Caco-2 (cell line): ENCODE results near the gene BANK1. TPM values are rescaled to one million over a fixed set of nuclear protein-coding genes. Genes with fewer than 3 reads are reported as not detected.

ENCODE experiments used
- BruUV-seq: library from RNA; stranded (reverse); fragments of 400-500 nt; replicated peaks from 2 replicates; lab custom pipeline; 2021; lab: Mats Ljungman, UMichigan
- CTCF ChIA-PET: fragments of 300-600 bp; sonication (Branson Sonifier 250); formaldehyde crosslinking; loops from one replicate; lab custom pipeline; 2022; ENCODE audit warnings: antibody characterized with exemption; lab: Charles Lee
- POLR2A ChIA-PET: fragments of 300-600 bp; sonication (Branson Sonifier 250); formaldehyde crosslinking; loops from one replicate; lab custom pipeline; 2022; ENCODE audit warnings: antibody characterized with exemption; lab: Charles Lee
- DNase-seq, 2 experiments: peaks; one replicate each; pipeline versions ENCODE4 v3.0.0 to v3.0.0-alpha.2; 2020 to 2022
- H3K27me3 ChIP-seq: replicated peaks from 2 replicates; pipeline ENCODE4 v1.6.0; 2011; ENCODE audit warnings: low read length; ENCODE audit not compliant: control insufficient read depth, insufficient read depth
- H3K36me3 ChIP-seq: 2 replicates; pipeline ENCODE4 v1.5.1; 2011; ENCODE audit warnings: low read length; ENCODE audit not compliant: control insufficient read depth, insufficient read depth
- H3K4me1 ChIP-seq: fragments of 250-450 bp; sonication (Bioruptor Pico); 2 replicates; pipeline ENCODE4 v1.5.1; 2020; ENCODE audit warnings: mild to moderate bottlenecking
- H3K4me3 ChIP-seq: 2 replicates; pipeline ENCODE4 v1.5.1; 2011; ENCODE audit warnings: low read depth, mild to moderate bottlenecking, control low read depth, low read length
- H3K9me3 ChIP-seq: fragments of 250-450 bp; sonication (Bioruptor Pico); 2 replicates; pipeline ENCODE4 v1.5.1; 2020; ENCODE audit warnings: mild to moderate bottlenecking, moderate library complexity
- H3K27ac Mint-ChIP-seq: one replicate; pipeline ENCODE4 v1.8.0; 2022; ENCODE audit warnings: mixed read lengths; ENCODE audit not compliant: unreplicated experiment
- H3K27me3 Mint-ChIP-seq: one replicate; pipeline ENCODE4 v1.8.0; 2022; ENCODE audit warnings: mixed read lengths; ENCODE audit not compliant: insufficient read depth, unreplicated experiment
- H3K36me3 Mint-ChIP-seq: one replicate; pipeline ENCODE4 v1.8.0; 2022; ENCODE audit warnings: mild to moderate bottlenecking, mixed read lengths; ENCODE audit not compliant: insufficient read depth, unreplicated experiment
- H3K4me1 Mint-ChIP-seq: one replicate; pipeline ENCODE4 v1.8.0; 2022; ENCODE audit warnings: low read depth, mixed read lengths; ENCODE audit not compliant: unreplicated experiment
- H3K4me3 Mint-ChIP-seq: one replicate; pipeline ENCODE4 v1.8.0; 2022; ENCODE audit warnings: mild to moderate bottlenecking, moderate library complexity, mixed read lengths; ENCODE audit not compliant: unreplicated experiment
- H3K9me3 Mint-ChIP-seq: one replicate; pipeline ENCODE4 v1.8.0; 2022; ENCODE audit warnings: mixed read lengths; ENCODE audit not compliant: unreplicated experiment
- intact Hi-C: fragments of 100-400 bp; cut with micrococcal nuclease; formaldehyde crosslinking; loops from one replicate; pipeline ENCODE4 v1.10.0; 2022; ENCODE audit not compliant: unreplicated experiment
- total RNA-seq: library from RNA; stranded (reverse); gene quantifications from 2 replicates; pipeline ENCODE4 v1.2.3, GENCODE V29; 2022
- TF ChIP-seq, protein P1 (sequence below), 2 experiments: fragments of 200-600 bp in 1 of 2; IDR thresholded peaks; 1 replicate in 1 of 2; 2 replicates in 1 of 2; pipeline versions ENCODE4 v1.5.1 to v1.8.0; 2011 to 2022; ENCODE audit warnings: antibody characterized with exemption in 1 of 2, control low read depth in 1 of 2, inconsistent platforms in 1 of 2, low read depth in 1 of 2, low read length in 1 of 2, mild to moderate bottlenecking in 1 of 2, moderate library complexity in 1 of 2; ENCODE audit not compliant: insufficient read depth in 1 of 2, severe bottlenecking in 1 of 2, unreplicated experiment in 1 of 2

Gene BANK1
- total RNA-seq, 1 experiment from 2014 or later: 5.7 TPM

DNA sequence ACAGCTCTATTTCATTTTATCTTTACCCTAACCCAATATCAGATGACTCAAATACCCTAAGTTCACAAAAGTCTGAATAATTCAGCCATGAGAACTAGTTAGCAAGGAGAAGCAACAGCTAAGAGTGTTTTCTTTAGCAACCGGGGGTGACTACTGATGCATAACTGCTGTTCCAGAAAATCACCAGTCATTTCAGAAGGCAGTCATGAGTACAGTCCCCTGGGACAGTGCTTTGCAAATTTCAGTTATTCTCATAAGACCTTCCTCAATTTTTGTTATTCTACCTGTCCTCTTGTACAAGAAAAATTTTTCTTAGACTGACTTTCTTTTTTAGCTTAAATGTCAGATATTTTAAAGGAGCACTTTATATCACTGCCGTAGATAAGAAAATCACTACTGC, 16.4 kb downstream of the BANK1 start:
- ChIA-PET CTCF (no interaction called here), POLR2A (no interaction called here)
- Mint-ChIP-seq H3K4me1 (no peaks in the 10 kb centered on the region), H3K27me3 (no peaks in the 10 kb centered on the region), H3K27ac (no peak overlapping the region), H3K4me3 (no peak overlapping the region), H3K9me3 (no peaks in the 10 kb centered on the region), H3K36me3 (no peaks in the 10 kb centered on the region)
- Histone ChIP-seq H3K4me3 (no peak overlapping the region), H3K9me3 (no peaks in the 10 kb centered on the region), H3K36me3 (no peaks in the 10 kb centered on the region), H3K27me3 (no peaks in the 10 kb centered on the region), H3K4me1 (no peaks in the 10 kb centered on the region)
- BruUV-seq: no TSS peak
- intact Hi-C loops: no loop called here
- TF ChIP-seq, protein P1, sequence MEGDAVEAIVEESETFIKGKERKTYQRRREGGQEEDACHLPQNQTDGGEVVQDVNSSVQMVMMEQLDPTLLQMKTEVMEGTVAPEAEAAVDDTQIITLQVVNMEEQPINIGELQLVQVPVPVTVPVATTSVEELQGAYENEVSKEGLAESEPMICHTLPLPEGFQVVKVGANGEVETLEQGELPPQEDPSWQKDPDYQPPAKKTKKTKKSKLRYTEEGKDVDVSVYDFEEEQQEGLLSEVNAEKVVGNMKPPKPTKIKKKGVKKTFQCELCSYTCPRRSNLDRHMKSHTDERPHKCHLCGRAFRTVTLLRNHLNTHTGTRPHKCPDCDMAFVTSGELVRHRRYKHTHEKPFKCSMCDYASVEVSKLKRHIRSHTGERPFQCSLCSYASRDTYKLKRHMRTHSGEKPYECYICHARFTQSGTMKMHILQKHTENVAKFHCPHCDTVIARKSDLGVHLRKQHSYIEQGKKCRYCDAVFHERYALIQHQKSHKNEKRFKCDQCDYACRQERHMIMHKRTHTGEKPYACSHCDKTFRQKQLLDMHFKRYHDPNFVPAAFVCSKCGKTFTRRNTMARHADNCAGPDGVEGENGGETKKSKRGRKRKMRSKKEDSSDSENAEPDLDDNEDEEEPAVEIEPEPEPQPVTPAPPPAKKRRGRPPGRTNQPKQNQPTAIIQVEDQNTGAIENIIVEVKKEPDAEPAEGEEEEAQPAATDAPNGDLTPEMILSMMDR (IDR thresholded peaks at IDR 0.05; ENCODE audit: insufficient read depth in 1 of 2, low read depth in 1 of 2, low read length in 1 of 2, severe bottlenecking in 1 of 2, unreplicated experiment in 1 of 2): no peak
- DNase-seq: no peak

DNA sequence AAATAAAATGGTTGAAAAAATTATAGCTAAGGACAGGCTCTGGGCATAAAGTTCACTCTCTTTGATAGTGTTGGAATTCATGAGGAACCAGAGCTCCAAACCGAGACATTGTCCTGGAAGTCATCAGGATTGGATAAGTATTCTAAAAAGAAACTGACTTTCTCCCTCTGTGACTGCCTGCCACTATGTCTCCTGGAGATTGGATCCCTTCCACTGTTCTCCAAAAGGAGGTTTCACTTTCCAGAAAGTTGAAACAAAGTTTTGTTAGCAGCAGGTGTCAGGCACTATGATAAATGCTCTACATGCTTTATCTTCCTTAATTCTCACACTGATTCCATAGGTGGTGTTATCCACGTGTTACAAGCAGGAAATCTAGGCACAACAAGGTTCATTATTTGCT, 16.8 kb downstream of the BANK1 start:
- Mint-ChIP-seq H3K27ac (no peak overlapping the region), H3K4me1 (no peaks in the 10 kb centered on the region), H3K9me3 (no peaks in the 10 kb centered on the region), H3K36me3 (no peaks in the 10 kb centered on the region), H3K27me3 (no peaks in the 10 kb centered on the region), H3K4me3 (no peak overlapping the region)
- no TSS peak for BruUV-seq
- Histone ChIP-seq H3K4me3 (no peak overlapping the region), H3K27me3 (no peaks in the 10 kb centered on the region), H3K36me3 (no peaks in the 10 kb centered on the region), H3K9me3 (no peaks in the 10 kb centered on the region), H3K4me1 (no peaks in the 10 kb centered on the region)
- ChIA-PET POLR2A (no interaction called here), CTCF (no interaction called here)
- DNase-seq: no peak
- TF ChIP-seq, protein P1 (IDR thresholded peaks at IDR 0.05; ENCODE audit: insufficient read depth in 1 of 2, low read depth in 1 of 2, low read length in 1 of 2, severe bottlenecking in 1 of 2, unreplicated experiment in 1 of 2): no peak
- intact Hi-C loops: no loop called here

DNA sequence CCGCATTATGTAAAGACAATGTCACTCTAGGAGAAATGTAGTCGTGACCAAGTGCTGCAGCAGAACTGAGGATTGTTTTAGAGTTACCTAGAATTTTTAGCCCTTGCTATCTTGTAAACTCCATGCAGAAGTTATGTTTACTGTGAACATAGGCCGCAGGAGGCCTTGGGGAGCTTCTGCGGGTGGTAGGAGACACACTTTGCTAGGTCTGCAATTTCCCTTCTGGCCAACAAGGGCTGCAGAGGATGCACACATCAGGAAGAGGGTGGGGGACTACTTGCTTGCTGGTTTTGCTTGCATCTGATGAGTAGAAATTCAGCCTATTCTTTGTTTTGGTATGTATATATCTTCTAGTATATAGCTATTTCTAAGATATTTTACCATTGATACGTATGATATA, 23.1 kb downstream of the BANK1 start:
- no peaks in the 10 kb centered on the region for H3K9me3 Mint-ChIP-seq
- no peak overlapping the region for H3K4me3 ChIP-seq
- no peaks in the 10 kb centered on the region for H3K4me1 ChIP-seq
- H3K27me3 Mint-ChIP-seq: no peaks in the 10 kb centered on the region
- ChIA-PET CTCF (no interaction called here), POLR2A (no interaction called here)
- intact Hi-C loops: no loop called here
- no peaks in the 10 kb centered on the region for H3K4me1 Mint-ChIP-seq
- no peak for DNase-seq
- TF ChIP-seq, protein P1 (IDR thresholded peaks at IDR 0.05; ENCODE audit: insufficient read depth in 1 of 2, low read depth in 1 of 2, low read length in 1 of 2, severe bottlenecking in 1 of 2, unreplicated experiment in 1 of 2): no peak
- peaks cover 2% of the 10 kb centered on the region; the same call in 1 of the 2 replicates for H3K9me3 ChIP-seq
- no TSS peak for BruUV-seq
- H3K27ac Mint-ChIP-seq: no peak overlapping the region
- no peaks in the 10 kb centered on the region for H3K36me3 Mint-ChIP-seq
- H3K36me3 ChIP-seq: no peaks in the 10 kb centered on the region
- H3K27me3 ChIP-seq: no peaks in the 10 kb centered on the region
- no peak overlapping the region for H3K4me3 Mint-ChIP-seq
